SK-N-SH (cell line): ENCODE results near the gene CALHM5. TPM values are rescaled to one million over a fixed set of nuclear protein-coding genes. Genes with fewer than 3 reads are reported as not detected.

Experiments used
- CTCF ChIA-PET: fragments of 300-600, 350-600 bp; formaldehyde crosslinking; extraction: SDS; loops from one replicate; lab custom pipeline; 2021; lab: Yijun Ruan, JAX
- POLR2A ChIA-PET: fragments of 350-600 bp; sonication (Branson Sonifier 250); formaldehyde crosslinking; extraction: SDS; loops from one replicate; lab custom pipeline; 2020; ENCODE audit warnings: antibody characterized with exemption, inconsistent platforms; lab: Yijun Ruan, JAX
- DNase-seq: peaks from one replicate; pipeline ENCODE4 v3.0.0; 2012
- H2AFZ ChIP-seq: fragments of 200-600 bp; sonication (generic); 2 replicates; pipeline ENCODE4 v1.8.1; 2016; ENCODE audit warnings: antibody characterized with exemption, mild to moderate bottlenecking, low read depth
- H3F3A ChIP-seq: fragments of 200-600 bp; sonication (generic); replicated peaks from 2 replicates; pipeline ENCODE3; 2016; ENCODE audit warnings: antibody characterized with exemption, mild to moderate bottlenecking; ENCODE audit not compliant: insufficient read depth
- H3K27ac ChIP-seq, 2 experiments: fragments of 200-500 bp in 1 of 2; fragments of 200-600 bp in 1 of 2; sonication (Bioruptor generic) in 1 of 2; sonication (generic), shearing (Covaris generic) in 1 of 2; 2 replicates each; pipeline versions ENCODE4 v1.5.1 to v1.6.1; 2014 to 2016; ENCODE audit warnings: low read depth in 2 of 2, inconsistent platforms in 1 of 2, low read length in 1 of 2, mild to moderate bottlenecking in 1 of 2, mixed read lengths in 1 of 2
- H3K27me3 ChIP-seq: fragments of 200-600 bp; sonication (generic), shearing (Covaris generic); 2 replicates; pipeline ENCODE4 v1.6.1; 2016; ENCODE audit warnings: mixed run types; ENCODE audit not compliant: insufficient read depth
- H3K36me3 ChIP-seq, 2 experiments: fragments of 200-500 bp in 1 of 2; fragments of 200-600 bp in 1 of 2; sonication (Bioruptor generic) in 1 of 2; sonication (generic) in 1 of 2; replicated peaks in 1 of 2; 2 replicates each; pipeline versions ENCODE3 to v1.5.1; 2014 to 2016; ENCODE audit warnings: low read length in 1 of 2, mild to moderate bottlenecking in 1 of 2; ENCODE audit not compliant: insufficient read depth in 2 of 2, control insufficient read depth in 1 of 2
- H3K4me1 ChIP-seq, 2 experiments: fragments of 200-500 bp in 1 of 2; fragments of 200-600 bp in 1 of 2; sonication (Bioruptor generic) in 1 of 2; sonication (generic), shearing (Covaris generic) in 1 of 2; 2 replicates each; pipeline versions ENCODE4 v1.5.1 to v1.6.1; 2014 to 2016; ENCODE audit warnings: low read depth in 1 of 2, low read length in 1 of 2, mixed run types in 1 of 2; ENCODE audit not compliant: insufficient read depth in 2 of 2, control insufficient read depth in 1 of 2
- H3K4me2 ChIP-seq: fragments of 200-600 bp; sonication (generic), shearing (Covaris generic); 2 replicates; pipeline ENCODE4 v1.6.1; 2017; ENCODE audit warnings: mixed run types
- H3K4me3 ChIP-seq, 2 experiments: fragments of 200-500 bp in 1 of 2; fragments of 200-600 bp in 1 of 2; sonication (Bioruptor generic) in 1 of 2; sonication (generic), shearing (Covaris generic) in 1 of 2; 2 replicates each; pipeline versions ENCODE4 v1.5.1 to v1.8.1; 2014 to 2016; ENCODE audit warnings: low read depth in 2 of 2, inconsistent platforms in 1 of 2, low read length in 1 of 2, mild to moderate bottlenecking in 1 of 2, mixed read lengths in 1 of 2, moderate library complexity in 1 of 2
- H3K79me2 ChIP-seq: fragments of 200-600 bp; sonication (generic); 2 replicates; pipeline ENCODE4 v1.8.1; 2017; ENCODE audit warnings: mild to moderate bottlenecking; ENCODE audit not compliant: insufficient read depth
- H3K9ac ChIP-seq: fragments of 200-600 bp; sonication (generic); 2 replicates; pipeline ENCODE4 v1.6.1; 2017; ENCODE audit warnings: mixed run types
- H3K9me2 ChIP-seq: fragments of 200-600 bp; sonication (generic); 2 replicates; pipeline ENCODE4 v1.6.1; 2017; ENCODE audit warnings: mixed run types
- H3K9me3 ChIP-seq: fragments of 200-600 bp; sonication (generic); 2 replicates; pipeline ENCODE4 v1.6.1; 2017; ENCODE audit warnings: mixed run types, mild to moderate bottlenecking, moderate library complexity
- H4K20me1 ChIP-seq: fragments of 200-600 bp; sonication (generic); 2 replicates; pipeline ENCODE4 v1.6.1; 2017; ENCODE audit warnings: mild to moderate bottlenecking, mixed run types; ENCODE audit not compliant: insufficient read depth
- CHD2 ChIP-seq: fragments of 150-350 bp; IDR thresholded peaks from 2 replicates; pipeline ENCODE4 v1.6.1; 2018; ENCODE audit warnings: low read length; ENCODE audit not compliant: partially characterized antibody
- CTCF ChIP-seq: fragments of 200-600 bp; sonication (generic); IDR thresholded peaks from 2 replicates; pipeline ENCODE4 v1.6.1; 2017; ENCODE audit warnings: antibody characterized with exemption, mild to moderate bottlenecking, moderate library complexity
- ELF1 ChIP-seq: IDR thresholded peaks from 2 replicates; pipeline ENCODE4 v1.4.0; 2012
- EP300 ChIP-seq, 2 experiments: IDR thresholded peaks; 2 replicates each; pipeline versions ENCODE4 v1.4.0 to v1.6.1; 2012; ENCODE audit warnings: borderline replicate concordance in 1 of 2, low read depth in 1 of 2, low read length in 1 of 2
- EZH2phosphoT487 ChIP-seq: fragments of 200-600 bp; sonication (generic); IDR thresholded peaks from 2 replicates; pipeline ENCODE4 v1.6.1; 2017; ENCODE audit warnings: low read depth, mixed run types, mild to moderate bottlenecking, antibody characterized with exemption, moderate library complexity, borderline replicate concordance
- FOSL2 ChIP-seq: IDR thresholded peaks from 2 replicates; pipeline ENCODE4 v1.4.0; 2012; ENCODE audit warnings: low read depth, mild to moderate bottlenecking, moderate library complexity, borderline replicate concordance
- FOXM1 ChIP-seq: IDR thresholded peaks from 2 replicates; pipeline ENCODE4 v1.4.0; 2012; ENCODE audit warnings: low read depth, mild to moderate bottlenecking
- NFIC ChIP-seq: IDR thresholded peaks from 2 replicates; pipeline ENCODE4 v1.4.0; 2012; ENCODE audit warnings: borderline replicate concordance
- RFX5 ChIP-seq: IDR thresholded peaks from 2 replicates; pipeline ENCODE4 v1.6.1; 2012; ENCODE audit warnings: mild to moderate bottlenecking, improper control_type of control experiment, low read length
- RXRA ChIP-seq: IDR thresholded peaks from 2 replicates; pipeline ENCODE4 v1.4.0; 2012; ENCODE audit warnings: low read depth, mild to moderate bottlenecking, borderline replicate concordance
- TCF12 ChIP-seq: IDR thresholded peaks from 2 replicates; pipeline ENCODE4 v1.4.0; 2012
- WGBS: methylation state at CpG from one replicate; pipeline ENCODE4 v1.1.6; 2017; ENCODE audit warnings: low lambda C conversion rate; 5-methylcytosine and 5-hydroxymethylcytosine counted together
- polyA plus RNA-seq, 3 experiments: library from polyadenylated mRNA; depleted of rRNA; stranded (reverse); fragments of >200 nt; gene quantifications; 2 replicates each; pipeline ENCODE4 v1.2.3, GENCODE V29; 2012
- TF ChIP-seq, protein P1 (sequence below): IDR thresholded peaks from 2 replicates; pipeline ENCODE4 v1.4.0; 2012; ENCODE audit warnings: low read depth, borderline replicate concordance

CALHM5 gene
- polyA plus RNA-seq, 1 of the 3 experiments (the other 2 are of a cell fraction), result 0.38 TPM

DNA sequence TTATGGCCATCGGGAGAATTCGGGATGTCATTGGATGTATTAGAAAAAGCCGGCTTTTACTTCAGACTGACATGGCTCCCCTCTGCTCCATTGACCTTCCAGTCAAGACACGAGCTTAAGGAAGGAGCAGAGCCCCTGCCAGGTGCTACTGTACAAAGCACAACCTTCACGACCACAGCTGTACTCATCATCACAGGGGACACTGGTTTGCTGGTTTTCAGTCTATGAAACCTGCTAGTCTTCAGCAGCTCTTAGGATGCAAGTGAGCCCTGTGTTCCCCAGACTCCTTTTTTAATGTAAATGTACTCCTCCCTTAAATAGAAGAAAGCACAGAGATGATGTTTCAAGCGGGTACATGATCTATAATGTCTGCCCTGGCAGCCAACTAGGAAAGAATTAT is 35.9 kb downstream of the CALHM5 start:
- no peaks in the 10 kb centered on the region for H3K27me3 ChIP-seq
- 90% methylated on average over 6 of the region's 6 CpGs for WGBS
- POLR2A ChIA-PET, result no interaction called here
- no peaks in the 10 kb centered on the region for H4K20me1 ChIP-seq
- no peaks in the 10 kb centered on the region for H3K36me3 ChIP-seq
- H3K4me1 ChIP-seq, result no peaks in the 10 kb centered on the region; a peak in 1 of 4 replicates
- no peaks in the 10 kb centered on the region for H3K9me2 ChIP-seq
- TF ChIP-seq RFX5, result no peak
- TF ChIP-seq NFIC, result no peak
- no peak for TF ChIP-seq ELF1
- TF ChIP-seq, protein P1, sequence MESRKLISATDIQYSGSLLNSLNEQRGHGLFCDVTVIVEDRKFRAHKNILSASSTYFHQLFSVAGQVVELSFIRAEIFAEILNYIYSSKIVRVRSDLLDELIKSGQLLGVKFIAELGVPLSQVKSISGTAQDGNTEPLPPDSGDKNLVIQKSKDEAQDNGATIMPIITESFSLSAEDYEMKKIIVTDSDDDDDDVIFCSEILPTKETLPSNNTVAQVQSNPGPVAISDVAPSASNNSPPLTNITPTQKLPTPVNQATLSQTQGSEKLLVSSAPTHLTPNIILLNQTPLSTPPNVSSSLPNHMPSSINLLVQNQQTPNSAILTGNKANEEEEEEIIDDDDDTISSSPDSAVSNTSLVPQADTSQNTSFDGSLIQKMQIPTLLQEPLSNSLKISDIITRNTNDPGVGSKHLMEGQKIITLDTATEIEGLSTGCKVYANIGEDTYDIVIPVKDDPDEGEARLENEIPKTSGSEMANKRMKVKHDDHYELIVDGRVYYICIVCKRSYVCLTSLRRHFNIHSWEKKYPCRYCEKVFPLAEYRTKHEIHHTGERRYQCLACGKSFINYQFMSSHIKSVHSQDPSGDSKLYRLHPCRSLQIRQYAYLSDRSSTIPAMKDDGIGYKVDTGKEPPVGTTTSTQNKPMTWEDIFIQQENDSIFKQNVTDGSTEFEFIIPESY, result no peak
- no peak for TF ChIP-seq FOSL2
- no peak for TF ChIP-seq TCF12
- no peak for TF ChIP-seq CHD2
- TF ChIP-seq RXRA, result no peak
- no peak for TF ChIP-seq FOXM1
- no peak for TF ChIP-seq CTCF
- TF ChIP-seq EZH2phosphoT487, result no peak
- TF ChIP-seq EP300 (IDR thresholded peaks at IDR 0.05; ENCODE audit: borderline replicate concordance in 1 of 2, low read depth in 1 of 2, low read length in 1 of 2), result no peak
- H3K4me2 ChIP-seq, result no peak overlapping the region
- H3K79me2 ChIP-seq, result no peaks in the 10 kb centered on the region
- no peak overlapping the region for H3K9ac ChIP-seq
- H3K9me3 ChIP-seq, result no peaks in the 10 kb centered on the region
- no peak overlapping the region for H3K27ac ChIP-seq
- H3K4me3 ChIP-seq, result no peak overlapping the region
- CTCF ChIA-PET, result interaction anchor here (0.7 to 2.2 kb wide), 5 partner anchors 9 to 25 kb away, joined by 3 to 9 read pairs (median 3); no protein-coding TSS in a partner anchor
- no peak for DNase-seq
- no peaks in the 10 kb centered on the region for H3F3A ChIP-seq
- no peak overlapping the region for H2AFZ ChIP-seq

DNA sequence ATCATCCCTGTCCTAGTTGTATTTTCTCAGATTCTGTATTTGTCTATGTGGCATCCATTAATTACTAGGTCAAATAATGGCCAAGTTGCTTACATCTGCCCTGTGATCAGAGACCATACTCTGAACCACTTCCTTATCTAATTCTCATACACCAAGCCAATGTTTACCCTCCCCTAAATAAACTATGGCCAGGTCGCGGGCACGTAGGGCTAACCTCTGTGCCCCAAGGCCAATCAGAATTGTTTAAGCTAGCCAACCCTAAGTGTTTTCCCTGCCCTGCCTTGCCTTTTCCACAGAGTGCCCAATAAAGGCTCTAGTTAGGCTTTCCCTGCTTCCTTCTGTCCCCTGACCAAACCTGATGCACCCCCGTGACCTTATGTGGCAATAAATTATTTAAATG is 39.4 kb downstream of the CALHM5 start:
- no peak for TF ChIP-seq FOXM1
- 96% methylated on average over 4 of the region's 4 CpGs for WGBS
- ChIA-PET POLR2A (no interaction called here), CTCF (interaction anchor here (1.1 to 3.5 kb wide), 3 partner anchors 9 to 263 kb away, joined by 3 to 18 read pairs (median 5); no protein-coding TSS in a partner anchor)
- Histone ChIP-seq H3K4me2 (no peak overlapping the region), H3K4me3 (no peak overlapping the region), H3K9ac (no peak overlapping the region), H3K79me2 (no peaks in the 10 kb centered on the region), H3K27me3 (no peaks in the 10 kb centered on the region), H2AFZ (no peak overlapping the region), H4K20me1 (no peaks in the 10 kb centered on the region), H3K9me2 (no peaks in the 10 kb centered on the region), H3K36me3 (no peaks in the 10 kb centered on the region), H3K27ac (no peak overlapping the region), H3K4me1 (no peaks in the 10 kb centered on the region; a peak in 1 of 4 replicates), H3K9me3 (no peaks in the 10 kb centered on the region), H3F3A (peaks cover 9% of the 10 kb centered on the region)
- DNase-seq, result no peak
